Ishikawa (cell line): Measurements from ENCODE around the gene PITPNC1.

Experiments used
- CEBPB ChIP-seq: IDR thresholded peaks from 2 replicates; pipeline ENCODE4 v1.6.1; 2012
- CREB1 ChIP-seq: IDR thresholded peaks from 2 replicates; pipeline ENCODE4 v1.6.1; 2012; ENCODE audit warnings: low read depth
- EGR1 ChIP-seq: IDR thresholded peaks from 2 replicates; pipeline ENCODE4 v1.6.1; 2012
- EP300 ChIP-seq: IDR thresholded peaks from 2 replicates; pipeline ENCODE4 v1.6.1; 2012; ENCODE audit warnings: borderline replicate concordance
- FOXM1 ChIP-seq: IDR thresholded peaks from 2 replicates; pipeline ENCODE4 v1.6.1; 2012; ENCODE audit warnings: low read depth, borderline replicate concordance
- NFIC ChIP-seq: IDR thresholded peaks from 2 replicates; pipeline ENCODE4 v1.6.1; 2012
- RAD21 ChIP-seq: IDR thresholded peaks from 2 replicates; pipeline ENCODE4 v1.6.1; 2012; ENCODE audit warnings: low read depth
- TAF1 ChIP-seq: IDR thresholded peaks from 2 replicates; pipeline ENCODE4 v1.6.1; 2012; ENCODE audit warnings: low read depth, mild to moderate bottlenecking
- TCF12 ChIP-seq: IDR thresholded peaks from 2 replicates; pipeline ENCODE4 v1.6.1; 2012; ENCODE audit warnings: low read depth
- TEAD4 ChIP-seq: IDR thresholded peaks from 2 replicates; pipeline ENCODE4 v1.6.1; 2012
- YY1 ChIP-seq: IDR thresholded peaks from 2 replicates; pipeline ENCODE4 v1.6.1; 2012; ENCODE audit warnings: low read depth
- ZBTB7A ChIP-seq: IDR thresholded peaks from 2 replicates; pipeline ENCODE4 v1.6.1; 2012; ENCODE audit warnings: low read depth
- TF ChIP-seq, protein P1 (sequence below): IDR thresholded peaks from 2 replicates; pipeline ENCODE4 v1.6.1; 2012
- TF ChIP-seq, protein P2 (sequence below): IDR thresholded peaks from 2 replicates; pipeline ENCODE4 v1.6.1; 2012
- TF ChIP-seq, protein P3 (sequence below): IDR thresholded peaks from 2 replicates; pipeline ENCODE4 v1.6.1; 2012; ENCODE audit warnings: low read depth, mild to moderate bottlenecking

The PITPNC1 gene

DNA sequence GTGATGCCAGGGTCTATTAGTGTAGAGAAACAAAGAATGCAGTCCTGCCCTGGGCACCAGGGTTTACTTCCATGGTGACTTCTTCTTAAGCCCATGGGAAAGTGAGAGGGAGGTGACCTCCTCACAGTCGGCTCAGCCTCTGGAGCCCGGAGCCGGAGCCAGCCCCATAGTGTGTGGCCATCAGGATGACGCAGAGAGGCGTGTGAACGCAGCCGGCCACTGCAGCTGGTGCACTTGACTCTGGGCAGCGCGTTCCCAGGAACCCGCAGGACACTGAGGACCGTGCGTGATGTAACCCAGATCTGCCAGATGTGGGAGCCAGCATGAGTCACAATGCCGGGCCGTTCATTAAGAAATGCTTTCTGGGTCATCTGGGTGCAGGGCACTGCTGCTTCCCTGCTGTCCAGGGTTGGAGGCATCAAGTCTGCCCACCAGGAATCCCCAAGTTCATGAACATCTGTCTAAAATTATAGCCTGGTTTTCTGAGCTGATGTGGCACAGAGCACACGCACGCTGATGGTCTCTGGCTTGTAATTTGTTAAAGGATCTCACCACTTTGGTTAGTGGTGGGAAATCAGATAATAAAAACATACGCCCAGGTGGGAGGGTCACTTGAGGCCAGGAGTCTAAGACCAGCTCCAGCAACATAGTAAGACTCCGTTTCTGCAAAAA lies 114.1 kb downstream of the PITPNC1 start:
- TF ChIP-seq EP300, result no peak

DNA sequence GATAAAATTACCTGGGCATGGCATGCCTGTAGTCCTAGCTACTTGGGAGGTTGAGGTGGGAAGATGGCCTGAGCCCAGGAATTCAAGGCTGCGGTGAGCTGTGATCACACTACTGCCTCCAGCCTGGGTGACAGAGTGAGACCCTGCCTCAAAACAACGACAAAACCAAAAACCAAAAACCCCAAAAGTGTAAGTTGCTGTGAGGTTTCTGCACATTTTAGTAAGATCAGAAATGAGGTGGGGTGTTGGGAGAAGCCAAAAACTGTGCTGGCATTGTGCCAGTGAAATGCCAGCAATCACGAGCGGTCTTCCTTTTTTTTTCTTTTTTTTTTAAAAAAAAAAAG lies 114.6 kb downstream of the PITPNC1 start:
- TF ChIP-seq YY1, result no peak
- TF ChIP-seq, protein P1, sequence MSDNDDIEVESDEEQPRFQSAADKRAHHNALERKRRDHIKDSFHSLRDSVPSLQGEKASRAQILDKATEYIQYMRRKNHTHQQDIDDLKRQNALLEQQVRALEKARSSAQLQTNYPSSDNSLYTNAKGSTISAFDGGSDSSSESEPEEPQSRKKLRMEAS, result no peak
- no peak for TF ChIP-seq EGR1

DNA sequence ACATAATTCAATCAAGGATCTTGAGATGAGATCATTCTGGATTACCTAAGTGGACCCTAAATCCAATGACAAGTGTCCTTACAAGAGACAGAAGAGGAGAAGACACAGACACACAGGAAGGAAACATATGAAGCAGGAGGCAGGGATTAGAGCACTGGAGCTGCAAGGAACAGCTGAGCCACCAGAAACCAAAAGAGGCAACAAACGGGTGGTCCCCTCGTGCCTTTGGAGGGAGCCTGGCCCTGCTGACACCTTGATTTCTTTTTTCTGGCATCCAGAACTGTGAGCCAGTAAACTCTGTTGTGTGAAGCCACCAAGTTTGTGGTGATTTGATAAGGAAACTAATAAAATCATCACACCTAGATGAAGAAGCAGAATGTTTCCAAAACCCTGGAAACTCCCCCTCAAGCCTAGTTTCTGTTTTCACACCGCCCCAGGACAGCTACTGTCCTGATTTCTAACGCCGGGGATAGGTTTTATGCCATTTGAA lies 115.2 kb downstream of the PITPNC1 start:
- TF ChIP-seq CEBPB (no peak), TCF12 (no peak), NFIC (no peak), TEAD4 (no peak), RAD21 (no peak), EP300 (no peak), EGR1 (no peak), YY1 (no peak), ZBTB7A (no peak)
- TF ChIP-seq, protein P2, sequence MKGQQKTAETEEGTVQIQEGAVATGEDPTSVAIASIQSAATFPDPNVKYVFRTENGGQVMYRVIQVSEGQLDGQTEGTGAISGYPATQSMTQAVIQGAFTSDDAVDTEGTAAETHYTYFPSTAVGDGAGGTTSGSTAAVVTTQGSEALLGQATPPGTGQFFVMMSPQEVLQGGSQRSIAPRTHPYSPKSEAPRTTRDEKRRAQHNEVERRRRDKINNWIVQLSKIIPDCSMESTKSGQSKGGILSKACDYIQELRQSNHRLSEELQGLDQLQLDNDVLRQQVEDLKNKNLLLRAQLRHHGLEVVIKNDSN, result no peak
- TF ChIP-seq, protein P1, result no peak

DNA sequence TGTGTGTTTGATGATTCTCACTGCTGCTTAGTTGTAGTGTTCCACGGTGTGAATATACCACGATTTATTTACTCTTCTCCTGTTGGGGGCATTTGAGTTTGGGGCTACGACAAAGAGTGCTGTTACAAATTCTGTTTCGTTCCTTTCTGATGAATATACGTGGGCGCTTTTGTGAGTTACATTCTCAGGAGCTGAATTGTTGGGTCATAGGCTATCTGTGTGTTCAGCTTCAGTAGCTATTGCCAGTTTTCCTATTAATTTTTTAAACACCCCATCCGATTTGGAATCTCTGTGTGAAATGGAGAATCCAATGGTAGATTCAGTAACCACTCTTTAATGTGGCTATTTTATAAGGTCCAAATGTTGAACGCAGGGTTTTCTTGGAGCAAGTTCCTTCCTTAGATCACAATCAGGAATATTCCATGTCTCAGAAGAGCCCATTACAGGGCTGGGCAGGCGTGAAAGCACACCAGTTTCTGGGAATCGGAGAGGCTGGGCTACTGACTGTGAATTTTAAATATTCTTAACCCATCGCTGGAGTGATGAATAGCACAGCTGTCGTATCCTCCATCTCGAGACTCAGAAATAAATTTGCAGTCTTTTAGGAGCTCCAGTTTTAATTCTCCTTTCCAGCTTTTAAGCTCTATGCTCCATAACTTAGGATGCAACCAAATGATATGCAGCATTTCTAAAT lies 115.9 kb downstream of the PITPNC1 start:
- no peak for TF ChIP-seq TAF1

DNA sequence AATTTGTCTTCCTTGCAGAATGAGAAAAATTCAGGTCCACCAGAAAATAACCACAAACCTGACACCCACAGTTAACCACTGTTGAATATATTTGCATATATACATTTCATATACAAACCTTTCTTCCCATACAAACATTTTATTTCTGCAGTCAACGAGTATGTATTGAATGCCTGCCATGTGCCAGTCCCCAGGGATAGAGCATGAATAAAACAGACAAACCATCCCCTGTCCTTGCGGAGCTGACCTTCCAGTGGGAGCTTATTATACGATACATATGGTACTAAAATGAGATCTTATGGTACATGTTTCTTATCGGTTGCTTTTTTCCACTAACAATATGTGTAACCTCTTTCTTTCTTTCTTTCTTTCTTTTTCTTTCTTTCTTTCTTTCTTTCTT lies 116.7 kb downstream of the PITPNC1 start:
- TF ChIP-seq TEAD4 (no peak), CREB1 (no peak), CEBPB (no peak), FOXM1 (no peak), NFIC (no peak), TCF12 (no peak), YY1 (no peak), ZBTB7A (no peak), EGR1 (no peak), EP300 (no peak)
- TF ChIP-seq, protein P1, result no peak
- TF ChIP-seq, protein P3, sequence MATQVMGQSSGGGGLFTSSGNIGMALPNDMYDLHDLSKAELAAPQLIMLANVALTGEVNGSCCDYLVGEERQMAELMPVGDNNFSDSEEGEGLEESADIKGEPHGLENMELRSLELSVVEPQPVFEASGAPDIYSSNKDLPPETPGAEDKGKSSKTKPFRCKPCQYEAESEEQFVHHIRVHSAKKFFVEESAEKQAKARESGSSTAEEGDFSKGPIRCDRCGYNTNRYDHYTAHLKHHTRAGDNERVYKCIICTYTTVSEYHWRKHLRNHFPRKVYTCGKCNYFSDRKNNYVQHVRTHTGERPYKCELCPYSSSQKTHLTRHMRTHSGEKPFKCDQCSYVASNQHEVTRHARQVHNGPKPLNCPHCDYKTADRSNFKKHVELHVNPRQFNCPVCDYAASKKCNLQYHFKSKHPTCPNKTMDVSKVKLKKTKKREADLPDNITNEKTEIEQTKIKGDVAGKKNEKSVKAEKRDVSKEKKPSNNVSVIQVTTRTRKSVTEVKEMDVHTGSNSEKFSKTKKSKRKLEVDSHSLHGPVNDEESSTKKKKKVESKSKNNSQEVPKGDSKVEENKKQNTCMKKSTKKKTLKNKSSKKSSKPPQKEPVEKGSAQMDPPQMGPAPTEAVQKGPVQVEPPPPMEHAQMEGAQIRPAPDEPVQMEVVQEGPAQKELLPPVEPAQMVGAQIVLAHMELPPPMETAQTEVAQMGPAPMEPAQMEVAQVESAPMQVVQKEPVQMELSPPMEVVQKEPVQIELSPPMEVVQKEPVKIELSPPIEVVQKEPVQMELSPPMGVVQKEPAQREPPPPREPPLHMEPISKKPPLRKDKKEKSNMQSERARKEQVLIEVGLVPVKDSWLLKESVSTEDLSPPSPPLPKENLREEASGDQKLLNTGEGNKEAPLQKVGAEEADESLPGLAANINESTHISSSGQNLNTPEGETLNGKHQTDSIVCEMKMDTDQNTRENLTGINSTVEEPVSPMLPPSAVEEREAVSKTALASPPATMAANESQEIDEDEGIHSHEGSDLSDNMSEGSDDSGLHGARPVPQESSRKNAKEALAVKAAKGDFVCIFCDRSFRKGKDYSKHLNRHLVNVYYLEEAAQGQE, result no peak
- TF ChIP-seq, protein P2, result no peak

DNA sequence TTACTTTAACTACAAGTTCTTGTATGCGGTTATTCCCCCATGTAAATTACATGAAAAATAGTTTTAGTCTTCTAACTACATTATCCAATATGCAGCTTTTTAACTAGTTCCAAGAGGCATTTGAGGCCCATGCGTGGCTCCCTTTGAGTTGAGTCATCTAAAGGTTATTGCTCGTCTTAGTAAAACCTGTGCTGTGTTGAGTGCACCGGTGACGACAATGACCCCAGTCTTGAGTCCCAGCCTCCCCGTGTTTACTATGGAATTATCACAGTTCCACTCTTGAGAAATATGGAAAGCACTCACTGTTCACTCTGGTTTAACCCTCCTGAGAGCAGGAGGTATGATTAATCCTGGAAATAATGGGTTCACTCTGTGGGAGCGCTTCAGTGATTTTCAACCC lies 119.2 kb downstream of the PITPNC1 start:
- TF ChIP-seq, protein P1, result no peak
- no peak for TF ChIP-seq TAF1

DNA sequence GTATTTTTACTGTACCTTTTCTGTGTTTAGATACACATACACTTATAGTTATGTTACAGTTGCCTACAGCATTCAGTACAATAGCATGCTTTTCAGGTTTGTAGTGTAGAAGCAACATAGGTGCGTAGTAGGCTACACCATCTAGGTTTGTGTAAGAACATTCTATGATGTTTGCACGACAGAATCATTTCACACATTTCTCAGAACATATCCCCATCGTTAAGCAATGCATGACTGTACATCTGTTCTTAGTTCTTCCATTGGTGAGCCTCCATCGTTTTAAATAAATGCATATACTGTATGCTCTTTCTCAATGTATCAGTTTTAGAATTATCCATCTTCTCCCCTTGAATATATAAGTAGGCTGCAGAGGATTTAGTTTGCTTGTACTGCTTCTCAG lies 122.6 kb downstream of the PITPNC1 start:
- TF ChIP-seq TAF1, result no peak
- no peak for TF ChIP-seq RAD21
- TF ChIP-seq, protein P3, result no peak
- TF ChIP-seq EP300, result no peak
